HG03354 (cell line): ENCODE results near the gene ZNF536.

ENCODE experiments used
- ATAC-seq: cut with Tn5 transposase; IDR thresholded peaks from one replicate; pipeline ENCODE4 v1.9.1; 2021; ENCODE audit warnings: mild to moderate bottlenecking; ENCODE audit not compliant: unreplicated experiment, poor library complexity, severe bottlenecking

Gene ZNF536

GRCh38 chr19:30512176-30513081 is 140.2 kb downstream of the ZNF536 start:
- ATAC-seq: no peak

GRCh38 chr19:30513082-30513411 is 140.9 kb downstream of the ZNF536 start:
- no peak for ATAC-seq

DNA sequence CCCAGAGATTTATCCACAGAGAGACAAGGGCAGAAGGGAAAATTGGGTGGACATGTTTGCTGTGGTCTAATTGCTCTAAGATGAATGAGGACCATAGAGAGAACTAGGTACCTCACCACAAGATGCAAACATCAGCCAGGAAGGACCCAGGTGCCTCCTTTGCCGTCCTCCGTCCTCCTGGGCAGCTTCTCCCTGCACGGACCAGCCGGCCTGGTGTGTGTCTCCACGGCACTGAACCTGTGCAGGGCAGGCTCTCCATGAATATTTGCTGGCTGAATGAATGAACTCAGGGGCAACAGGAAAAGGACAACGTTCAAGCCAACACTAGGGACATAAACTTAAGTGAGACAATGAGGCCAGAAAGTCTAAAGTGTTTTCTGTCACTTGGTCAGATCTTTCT is 143.9 kb downstream of the ZNF536 start:
- no peak for ATAC-seq

DNA sequence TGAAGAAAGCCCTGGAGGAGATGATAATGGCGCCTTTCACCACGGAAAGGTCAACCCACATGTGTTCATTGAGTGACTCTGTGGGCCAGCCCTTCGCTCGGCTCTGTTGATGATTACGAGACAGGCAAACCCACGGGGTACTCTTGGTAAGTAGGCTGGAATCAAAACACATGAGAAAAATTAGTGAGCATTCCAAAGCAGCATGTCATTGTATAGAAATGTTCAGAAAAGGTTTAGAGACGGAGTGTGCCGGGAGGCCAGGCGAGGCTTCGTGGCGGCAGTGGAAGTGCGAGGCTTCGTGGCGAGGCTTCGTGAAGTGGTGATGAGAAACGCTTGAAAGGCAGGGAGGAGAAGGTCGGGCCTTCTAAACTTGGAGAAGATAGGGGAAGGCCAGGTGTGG is 144.3 kb downstream of the ZNF536 start:
- no peak for ATAC-seq

- no peak for ATAC-seq
Measured at GRCh38 chr19:30518965-30519606, 146.9 kb downstream of the ZNF536 start.

DNA sequence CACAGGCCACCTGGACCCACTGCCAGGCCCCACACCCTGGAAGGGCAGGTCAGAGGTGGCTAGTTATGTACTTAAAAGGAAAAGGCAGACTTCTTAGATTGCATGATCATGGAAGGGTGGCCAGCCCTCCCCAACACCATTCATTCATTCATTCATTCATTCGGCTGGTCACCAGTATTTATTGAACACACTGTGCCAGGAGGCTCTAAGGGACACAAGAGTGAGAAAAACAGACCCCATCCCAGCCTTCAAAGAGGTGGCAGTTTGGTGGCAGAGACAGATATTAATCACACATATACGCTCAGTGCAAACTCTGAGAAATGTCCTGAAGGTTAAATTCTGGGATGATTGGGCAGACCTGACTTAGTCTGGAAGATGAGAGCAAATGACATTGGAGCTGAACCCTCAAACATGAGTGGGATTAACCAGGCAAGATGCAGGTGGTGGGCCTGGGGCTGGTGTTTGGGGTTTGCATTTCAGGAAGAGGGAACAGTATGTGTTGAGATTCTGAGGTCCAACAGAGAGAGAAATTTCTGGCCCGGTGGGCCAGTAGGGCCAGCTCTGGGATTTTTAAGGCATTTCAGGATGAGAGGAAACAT is 147.5 kb downstream of the ZNF536 start:
- no peak for ATAC-seq

DNA sequence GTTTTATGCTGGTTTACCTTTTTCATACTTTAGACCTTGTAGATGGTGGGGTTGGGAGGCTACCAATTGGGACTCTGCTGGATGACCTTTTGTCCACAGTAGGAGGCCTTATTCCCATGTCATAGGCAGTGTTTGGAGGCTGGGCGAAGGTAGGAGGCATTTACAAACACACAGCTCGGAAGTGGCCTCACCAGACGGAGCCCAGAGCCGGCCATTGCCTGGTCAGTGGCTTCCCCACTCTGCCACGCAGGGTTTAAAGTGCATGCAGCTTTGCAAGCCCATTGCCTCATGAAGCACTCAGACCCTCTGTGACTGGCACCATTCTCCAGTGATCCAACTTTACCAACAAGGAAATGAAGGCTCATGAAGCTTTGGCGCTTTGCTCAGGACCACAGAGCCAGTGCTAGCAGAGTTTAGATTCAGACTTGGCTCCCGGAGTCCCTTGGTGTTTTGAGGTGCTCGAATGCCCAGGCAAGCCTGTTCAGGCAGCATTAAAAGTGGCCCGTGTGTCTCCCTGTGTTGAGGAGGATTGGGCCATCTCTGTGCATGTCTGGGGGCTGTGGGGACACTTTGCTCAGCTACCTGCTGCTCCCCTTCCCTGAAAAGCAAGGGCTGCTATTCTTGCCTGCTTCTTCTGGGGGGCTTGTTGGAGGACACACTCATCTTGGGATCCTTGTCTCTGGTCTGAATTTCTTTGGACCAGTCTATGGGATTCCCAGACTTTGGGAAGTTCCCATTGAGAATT is 148.7 kb downstream of the ZNF536 start:
- no peak for ATAC-seq

GRCh38 chr19:30521937-30522336 is 149.8 kb downstream of the ZNF536 start:
- no peak for ATAC-seq

DNA sequence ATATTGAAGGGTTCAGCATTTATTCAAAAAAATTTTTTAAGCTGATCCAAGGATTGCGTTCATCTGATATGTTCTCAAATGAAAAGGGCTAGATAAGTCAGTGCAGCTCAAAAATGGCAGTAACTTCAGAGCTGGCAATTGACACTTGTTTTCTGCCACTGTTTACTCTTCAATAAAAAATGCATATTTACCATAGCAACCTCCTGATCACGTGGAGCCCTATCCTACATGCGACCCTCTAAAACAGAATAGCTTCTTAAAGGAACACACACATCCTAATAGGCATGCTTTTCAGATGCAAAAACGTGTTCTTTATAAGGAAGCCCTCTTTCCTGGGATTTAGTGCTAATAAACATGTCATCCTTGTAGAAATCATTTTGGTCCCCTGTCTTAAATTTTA is 150.2 kb downstream of the ZNF536 start:
- ATAC-seq: no peak

DNA sequence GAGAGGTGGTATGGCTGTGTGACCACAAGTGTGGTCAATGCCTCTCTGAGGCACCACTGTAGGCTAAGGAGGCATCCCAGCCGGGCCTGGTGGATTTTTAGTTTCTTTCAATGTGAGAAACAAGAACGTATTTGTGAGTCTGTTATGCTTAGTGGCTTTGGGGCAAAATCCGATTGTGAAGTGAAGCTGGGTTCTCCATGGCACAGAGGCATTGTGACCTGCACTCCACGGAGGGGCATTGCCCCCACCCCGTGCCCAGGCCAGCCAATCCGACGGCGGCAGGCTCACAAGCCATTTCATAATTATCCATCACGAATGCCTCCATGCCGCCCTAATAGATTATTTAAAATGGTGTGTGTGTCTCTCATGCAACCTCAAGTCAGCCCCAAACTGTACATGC is 151.6 kb downstream of the ZNF536 start:
- no peak for ATAC-seq

DNA sequence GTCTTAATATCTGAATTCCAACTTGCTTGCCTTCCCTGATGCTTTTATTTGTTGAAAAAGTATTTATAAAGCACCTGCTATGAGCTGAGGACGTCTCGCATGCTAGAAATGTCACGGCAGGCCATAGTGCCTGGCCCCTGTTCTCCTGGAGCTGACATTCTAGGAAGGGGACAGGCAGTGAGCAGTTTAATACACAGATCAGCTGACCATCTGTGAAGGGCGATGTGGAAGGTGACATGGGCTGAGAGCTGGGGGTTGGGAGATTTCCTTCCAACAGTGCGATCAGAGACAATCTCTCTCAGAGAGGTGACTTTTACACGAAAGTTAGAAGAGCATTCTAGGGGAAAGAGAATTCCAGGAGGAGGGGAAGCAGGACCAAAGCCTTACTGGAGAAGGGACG is 153.2 kb downstream of the ZNF536 start:
- ATAC-seq: no peak

GRCh38 chr19:30528919-30529318 is 156.7 kb downstream of the ZNF536 start:
- ATAC-seq: no peak

- ATAC-seq: no peak
Measured at GRCh38 chr19:30529876-30530275, 157.7 kb downstream of the ZNF536 start.

- ATAC-seq: no peak
Measured at GRCh38 chr19:30530751-30531150, 158.6 kb downstream of the ZNF536 start.

- no peak for ATAC-seq
Measured at GRCh38 chr19:30535011-30535410, 162.8 kb downstream of the ZNF536 start.

DNA sequence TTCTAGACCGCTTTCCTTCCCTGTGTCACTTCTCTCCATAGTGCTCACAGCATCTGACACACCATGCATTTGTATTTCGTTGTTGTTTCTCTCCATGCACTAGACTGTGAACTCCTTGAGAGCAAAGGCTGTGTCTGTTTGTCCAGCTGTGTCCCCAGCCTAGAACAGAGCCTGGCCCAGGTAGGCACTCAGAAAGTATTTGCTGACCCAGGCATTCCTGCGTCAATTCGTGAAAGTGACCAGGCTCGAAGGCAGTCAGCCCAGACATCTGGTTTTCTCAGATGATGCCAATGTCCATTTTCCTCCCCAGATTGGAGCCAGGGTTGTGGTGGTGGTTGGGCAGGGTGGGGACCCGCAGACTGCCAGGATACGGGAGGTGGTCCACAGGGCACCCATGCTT is 164.8 kb downstream of the ZNF536 start:
- ATAC-seq: no peak

DNA sequence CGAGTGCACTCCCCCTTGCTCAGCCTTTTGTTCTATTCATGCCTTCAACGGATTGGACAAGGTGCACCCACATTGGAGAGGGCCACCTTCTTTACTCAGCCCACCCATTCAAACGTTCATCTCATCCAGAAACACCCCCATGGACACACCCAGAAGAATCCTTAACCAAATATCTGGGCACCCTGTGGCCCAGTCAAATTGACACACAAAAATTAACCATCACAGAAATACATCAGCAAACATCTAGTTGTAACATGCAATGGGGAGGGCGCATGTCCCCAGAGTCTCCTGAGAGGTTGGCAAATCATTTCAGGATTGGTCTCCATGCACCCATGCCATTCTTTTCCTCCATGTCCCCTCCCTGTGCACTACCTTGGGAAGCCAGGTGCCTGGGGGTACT is 167.1 kb downstream of the ZNF536 start:
- ATAC-seq: no peak

DNA sequence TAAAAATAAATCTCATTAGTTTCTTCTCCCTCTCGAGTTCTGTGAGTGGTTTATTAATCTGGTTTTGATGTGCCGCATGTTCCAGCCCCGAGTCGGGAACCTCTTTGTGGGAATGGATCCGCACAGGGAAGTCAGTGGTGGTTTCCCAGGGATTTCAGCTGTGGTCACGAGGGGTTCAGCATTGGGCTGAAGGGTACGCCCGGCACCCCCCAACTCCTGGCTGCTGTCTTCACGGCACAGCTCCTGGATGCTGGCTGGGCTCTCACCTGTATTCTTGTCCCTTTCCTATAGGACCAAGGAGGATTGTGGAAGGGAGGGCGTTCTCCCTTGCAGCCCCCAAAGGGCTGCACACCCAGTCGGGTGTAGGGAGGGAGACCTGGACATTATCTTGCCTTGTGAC is 167.8 kb downstream of the ZNF536 start:
- ATAC-seq: no peak

DNA sequence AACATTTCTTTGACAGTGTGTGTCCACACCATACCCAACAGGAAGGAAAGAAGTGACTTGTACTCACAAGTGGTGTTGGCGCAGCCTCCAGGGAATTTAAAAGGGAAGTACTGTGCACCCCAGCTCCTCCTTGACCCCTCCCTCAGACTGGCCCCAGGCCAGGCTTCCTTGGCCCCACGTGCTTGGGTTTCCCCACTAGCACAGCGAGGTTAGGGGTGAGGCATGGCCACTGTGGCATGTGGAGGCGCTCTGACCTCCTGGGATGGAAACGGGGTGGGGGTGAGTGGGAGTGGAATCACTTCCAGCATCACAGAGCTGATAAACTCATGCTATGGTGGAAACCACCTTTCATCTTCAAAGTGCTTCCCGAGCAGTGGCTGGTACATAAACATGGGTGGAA is 168.6 kb downstream of the ZNF536 start:
- ATAC-seq: no peak

DNA sequence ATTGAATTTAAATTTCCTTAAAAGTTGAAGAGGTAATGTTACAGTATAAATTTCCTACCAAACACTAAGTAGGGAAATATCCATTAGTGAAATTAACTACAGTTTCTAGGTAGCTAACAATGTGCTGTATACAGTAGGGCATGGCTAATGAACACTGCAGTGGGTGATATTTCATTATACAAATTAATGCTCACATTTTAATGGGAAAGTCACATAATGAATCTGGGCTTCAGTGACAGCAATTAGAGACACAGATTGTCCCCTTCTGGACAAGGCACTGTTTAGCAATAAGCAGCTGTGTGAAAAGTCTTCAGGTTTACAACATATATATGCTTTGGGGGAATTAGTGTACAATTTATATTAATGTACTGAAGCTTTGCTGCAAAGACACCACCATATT is 169.4 kb downstream of the ZNF536 start:
- ATAC-seq: no peak
